Measurements from ENCODE around the gene DYRK4. TPM values are rescaled to one million over a fixed set of nuclear protein-coding genes. Genes with fewer than 3 reads are reported as not detected.

Gene DYRK4
- total RNA-seq, 1 donor = 34.2 TPM

- peak; percentile 23 for DNase-seq (ENCODE audit: low read depth)
- H3K4me3 ChIP-seq (ENCODE audit: low read depth, low read length) = no peak overlapping the region
- TF ChIP-seq, protein P1, sequence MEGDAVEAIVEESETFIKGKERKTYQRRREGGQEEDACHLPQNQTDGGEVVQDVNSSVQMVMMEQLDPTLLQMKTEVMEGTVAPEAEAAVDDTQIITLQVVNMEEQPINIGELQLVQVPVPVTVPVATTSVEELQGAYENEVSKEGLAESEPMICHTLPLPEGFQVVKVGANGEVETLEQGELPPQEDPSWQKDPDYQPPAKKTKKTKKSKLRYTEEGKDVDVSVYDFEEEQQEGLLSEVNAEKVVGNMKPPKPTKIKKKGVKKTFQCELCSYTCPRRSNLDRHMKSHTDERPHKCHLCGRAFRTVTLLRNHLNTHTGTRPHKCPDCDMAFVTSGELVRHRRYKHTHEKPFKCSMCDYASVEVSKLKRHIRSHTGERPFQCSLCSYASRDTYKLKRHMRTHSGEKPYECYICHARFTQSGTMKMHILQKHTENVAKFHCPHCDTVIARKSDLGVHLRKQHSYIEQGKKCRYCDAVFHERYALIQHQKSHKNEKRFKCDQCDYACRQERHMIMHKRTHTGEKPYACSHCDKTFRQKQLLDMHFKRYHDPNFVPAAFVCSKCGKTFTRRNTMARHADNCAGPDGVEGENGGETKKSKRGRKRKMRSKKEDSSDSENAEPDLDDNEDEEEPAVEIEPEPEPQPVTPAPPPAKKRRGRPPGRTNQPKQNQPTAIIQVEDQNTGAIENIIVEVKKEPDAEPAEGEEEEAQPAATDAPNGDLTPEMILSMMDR (IDR thresholded peaks at IDR 0.05; ENCODE audit: insufficient read depth, low read length) = peak; percentile 13
These were observed 17.5 kb downstream of the DYRK4 start for GRCh38 chr12:4579305-4580102.

DNA sequence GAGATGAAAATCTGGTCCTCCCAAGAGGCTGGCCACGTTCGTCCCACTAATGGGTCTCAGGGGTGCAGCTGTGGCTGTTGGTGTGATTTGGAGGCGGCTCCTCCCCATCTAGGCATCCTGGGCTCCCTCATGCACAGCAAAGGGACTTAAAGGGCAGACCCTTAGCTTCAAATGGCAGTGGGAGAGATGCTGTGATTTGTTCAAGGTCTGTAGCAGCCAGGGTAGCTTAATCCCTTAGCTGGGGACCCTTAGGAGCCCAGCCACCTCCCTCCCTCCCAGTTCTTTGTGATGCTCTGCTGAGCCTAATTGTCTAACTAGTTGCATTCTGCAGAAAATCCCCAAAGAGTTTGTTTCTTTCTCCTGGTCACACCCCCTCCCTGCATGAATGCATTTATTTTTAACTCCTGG, 18.3 kb downstream of the DYRK4 start:
- no peak for DNase-seq (ENCODE audit: low read depth)
- TF ChIP-seq, protein P1 (IDR thresholded peaks at IDR 0.05; ENCODE audit: insufficient read depth, low read length) = no peak
- H3K4me3 ChIP-seq (ENCODE audit: low read depth, low read length) = no peak overlapping the region

GRCh38 chr12:4584281-4584680, 22.3 kb downstream of the DYRK4 start:
- TF ChIP-seq, protein P1 (IDR thresholded peaks at IDR 0.05; ENCODE audit: insufficient read depth, low read length) = no peak
- no peak for DNase-seq (ENCODE audit: low read depth)
- no peak overlapping the region for H3K4me3 ChIP-seq (ENCODE audit: low read depth, low read length)

DNA sequence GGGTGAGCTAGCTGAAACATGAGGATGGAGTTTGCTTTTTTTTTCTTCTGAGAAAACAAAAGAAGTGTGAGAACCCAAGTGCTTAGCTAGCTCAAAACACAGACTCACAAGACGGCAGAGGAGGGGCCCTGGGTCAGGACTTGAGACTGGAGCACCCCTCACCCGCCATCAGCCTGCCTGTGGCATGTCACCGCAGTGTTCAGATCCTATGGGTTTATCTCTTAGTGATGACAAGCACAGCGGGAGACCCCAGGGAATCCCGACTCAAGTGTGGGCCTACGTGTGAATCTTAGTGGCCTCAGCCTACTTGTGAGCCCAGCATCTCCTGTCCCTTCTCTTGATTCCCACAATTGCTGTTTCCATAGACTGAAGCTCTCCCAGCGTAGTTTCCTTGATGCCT, 22.9 kb downstream of the DYRK4 start:
- no peak for DNase-seq (ENCODE audit: low read depth)
- no peak overlapping the region for H3K4me3 ChIP-seq (ENCODE audit: low read depth, low read length)
- TF ChIP-seq, protein P1 (IDR thresholded peaks at IDR 0.05; ENCODE audit: insufficient read depth, low read length) = no peak

- no peak for DNase-seq (ENCODE audit: low read depth)
- H3K4me3 ChIP-seq (ENCODE audit: low read depth, low read length) = no peak overlapping the region
- TF ChIP-seq, protein P1 (IDR thresholded peaks at IDR 0.05; ENCODE audit: insufficient read depth, low read length) = no peak
These were observed 24.5 kb downstream of the DYRK4 start for GRCh38 chr12:4586500-4586899.

GRCh38 chr12:4587108-4587507, 25.1 kb downstream of the DYRK4 start:
- no peak overlapping the region for H3K4me3 ChIP-seq (ENCODE audit: low read depth, low read length)
- no peak for DNase-seq (ENCODE audit: low read depth)
- TF ChIP-seq, protein P1 (IDR thresholded peaks at IDR 0.05; ENCODE audit: insufficient read depth, low read length) = no peak
